Uterus (tissue), 4 donors: ENCODE data around the gene CACNA1C. TPM values are rescaled to one million over a fixed set of nuclear protein-coding genes. Genes with fewer than 3 reads are reported as not detected.

Experiments
- DNase-seq, 2 donors: peaks; one replicate each; pipeline ENCODE4 v3.0.0-alpha.2; 2019 to 2020
- H3K27ac ChIP-seq, 2 donors: fragments of 200-600 bp; sonication (generic); 1 replicate in 1 of 2; 2 replicates in 1 of 2; pipeline ENCODE4 v1.5.1; 2016 to 2018
- H3K27me3 ChIP-seq, 2 donors: fragments of 200-600 bp; sonication (generic); one replicate each; pipeline ENCODE4 v1.5.1; 2018 to 2019; ENCODE audit warnings: control low read depth in 1 of 2
- H3K36me3 ChIP-seq, 2 donors: fragments of 200-600 bp; sonication (generic); one replicate each; pipeline ENCODE4 v1.5.1; 2019; ENCODE audit warnings: control low read depth in 1 of 2
- H3K4me1 ChIP-seq, 2 donors: fragments of 200-600 bp; sonication (generic); one replicate each; pipeline ENCODE4 v1.5.1; 2018 to 2019; ENCODE audit warnings: control low read depth in 1 of 2
- H3K4me3 ChIP-seq, 2 donors: fragments of 200-600 bp; sonication (generic); 1 replicate in 1 of 2; 2 replicates in 1 of 2; pipeline ENCODE4 v1.5.1; 2018 to 2019; ENCODE audit warnings: mild to moderate bottlenecking in 1 of 2
- H3K9me3 ChIP-seq, 2 donors: fragments of 200-600 bp; sonication (generic); one replicate each; pipeline ENCODE4 v1.5.1; 2019; ENCODE audit warnings: control low read depth in 1 of 2
- POLR2A ChIP-seq, 2 donors: fragments of 450-650 bp; IDR thresholded peaks; one replicate each; pipeline ENCODE4 v1.6.1; 2016; ENCODE audit warnings: antibody characterized with exemption in 2 of 2, mild to moderate bottlenecking in 1 of 2, moderate library complexity in 1 of 2
- intact Hi-C: fragments of 100-400 bp; cut with DNase I; formaldehyde crosslinking; loops from one replicate; pipeline ENCODE4 v1.15.1; 2023; ENCODE audit warnings: low total_unique reads
- total RNA-seq, 4 donors: library from RNA; depleted of rRNA in 3 of 4; stranded (reverse); fragments of >200 nt in 3 of 4; gene quantifications; one replicate each; pipeline versions ENCODE4 v1.1.0 to v1.2.4, GENCODE V29; 2014 to 2023
- TF ChIP-seq, protein P1 (sequence below), 4 experiments: fragments of 200-600 bp in 2 of 4; fragments of 450-650 bp in 2 of 4; sonication (generic) in 2 of 4; IDR thresholded peaks; one replicate each; pipeline ENCODE4 v1.5.1; 2016 to 2019; ENCODE audit warnings: antibody characterized with exemption in 4 of 4, mild to moderate bottlenecking in 2 of 4, moderate library complexity in 1 of 4
- donor health status: DM: yes; HTN: yes; CAD: no.

CACNA1C gene
- total RNA-seq, 4 donors from 2014 or later, result 15.9 to 121 (median 32.1) TPM

DNA sequence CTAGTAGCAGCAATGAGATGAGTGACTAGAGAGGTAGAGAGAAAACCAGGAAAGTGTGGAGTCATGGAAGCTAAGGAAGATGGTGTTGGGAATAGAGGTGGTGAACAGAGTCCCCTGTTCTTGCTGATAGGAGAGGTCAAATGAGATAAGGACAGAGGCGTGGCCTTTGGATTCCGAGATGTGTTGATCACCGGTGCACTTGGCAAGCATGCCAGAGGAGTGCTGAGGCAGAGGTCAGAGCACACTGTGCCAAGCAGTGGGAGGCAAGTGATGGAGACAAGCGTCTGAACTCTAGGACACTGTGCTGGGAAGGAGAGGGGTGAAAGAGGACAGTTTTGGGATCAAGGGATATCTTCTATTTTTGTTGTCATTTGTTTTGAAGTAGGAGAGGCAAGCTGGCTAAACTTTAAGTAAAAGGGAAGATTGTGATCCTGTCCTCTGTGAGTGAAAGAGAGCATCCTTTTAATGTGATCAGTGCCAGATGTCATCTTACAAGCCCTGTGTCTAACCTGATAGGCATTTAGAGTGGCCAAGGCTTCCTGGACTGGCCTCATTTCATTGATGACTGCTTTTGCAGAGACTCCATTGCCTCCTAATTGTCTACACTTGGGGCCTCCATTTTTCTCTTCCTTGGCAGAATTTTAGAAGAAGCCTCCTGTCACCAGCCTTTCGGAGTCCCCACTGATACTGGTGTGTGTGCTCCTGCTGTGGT lies 336.4 kb downstream of the CACNA1C start:
- H3K4me1 ChIP-seq, result peaks cover 4 to 7% of the 10 kb centered on the region in 2 donors
- H3K36me3 ChIP-seq, result no peaks in the 10 kb centered on the region
- DNase-seq, result no peak
- no peak overlapping the region for H3K4me3 ChIP-seq
- H3K27me3 ChIP-seq, result no peaks in the 10 kb centered on the region
- H3K27ac ChIP-seq, result no peak overlapping the region
- TF ChIP-seq POLR2A (IDR thresholded peaks at IDR 0.05), result no peak
- TF ChIP-seq, protein P1, sequence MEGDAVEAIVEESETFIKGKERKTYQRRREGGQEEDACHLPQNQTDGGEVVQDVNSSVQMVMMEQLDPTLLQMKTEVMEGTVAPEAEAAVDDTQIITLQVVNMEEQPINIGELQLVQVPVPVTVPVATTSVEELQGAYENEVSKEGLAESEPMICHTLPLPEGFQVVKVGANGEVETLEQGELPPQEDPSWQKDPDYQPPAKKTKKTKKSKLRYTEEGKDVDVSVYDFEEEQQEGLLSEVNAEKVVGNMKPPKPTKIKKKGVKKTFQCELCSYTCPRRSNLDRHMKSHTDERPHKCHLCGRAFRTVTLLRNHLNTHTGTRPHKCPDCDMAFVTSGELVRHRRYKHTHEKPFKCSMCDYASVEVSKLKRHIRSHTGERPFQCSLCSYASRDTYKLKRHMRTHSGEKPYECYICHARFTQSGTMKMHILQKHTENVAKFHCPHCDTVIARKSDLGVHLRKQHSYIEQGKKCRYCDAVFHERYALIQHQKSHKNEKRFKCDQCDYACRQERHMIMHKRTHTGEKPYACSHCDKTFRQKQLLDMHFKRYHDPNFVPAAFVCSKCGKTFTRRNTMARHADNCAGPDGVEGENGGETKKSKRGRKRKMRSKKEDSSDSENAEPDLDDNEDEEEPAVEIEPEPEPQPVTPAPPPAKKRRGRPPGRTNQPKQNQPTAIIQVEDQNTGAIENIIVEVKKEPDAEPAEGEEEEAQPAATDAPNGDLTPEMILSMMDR (IDR thresholded peaks at IDR 0.05), result no peak
- intact Hi-C loops, result no loop called here
- H3K9me3 ChIP-seq, result no peaks in the 10 kb centered on the region

DNA sequence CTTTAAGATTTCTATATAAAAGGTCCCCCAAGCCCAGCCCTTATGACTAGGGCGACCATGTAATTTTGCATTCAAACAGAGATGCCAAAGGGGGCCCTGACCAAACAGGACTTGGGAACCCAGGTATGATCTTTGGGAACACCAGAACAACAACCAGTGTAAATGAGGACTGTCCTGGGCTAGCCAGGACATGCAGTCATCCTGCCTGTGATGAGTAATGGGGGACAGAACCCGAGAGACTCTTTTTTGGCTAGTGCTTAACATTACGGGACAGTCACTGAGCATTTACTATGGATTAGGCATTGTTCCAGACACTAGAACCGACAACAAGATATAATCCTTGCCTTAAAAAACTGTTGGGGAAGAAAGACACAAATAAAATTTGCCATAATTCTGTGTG lies 337.3 kb downstream of the CACNA1C start:
- TF ChIP-seq, protein P1 (IDR thresholded peaks at IDR 0.05), result no peak
- TF ChIP-seq POLR2A (IDR thresholded peaks at IDR 0.05), result no peak
- H3K27me3 ChIP-seq, result no peaks in the 10 kb centered on the region
- no peaks in the 10 kb centered on the region for H3K36me3 ChIP-seq
- H3K27ac ChIP-seq, result no peak overlapping the region
- peaks cover 4 to 6% of the 10 kb centered on the region in 2 donors for H3K4me1 ChIP-seq
- H3K9me3 ChIP-seq, result no peaks in the 10 kb centered on the region
- intact Hi-C loops, result no loop called here
- no peak overlapping the region for H3K4me3 ChIP-seq
- no peak for DNase-seq

DNA sequence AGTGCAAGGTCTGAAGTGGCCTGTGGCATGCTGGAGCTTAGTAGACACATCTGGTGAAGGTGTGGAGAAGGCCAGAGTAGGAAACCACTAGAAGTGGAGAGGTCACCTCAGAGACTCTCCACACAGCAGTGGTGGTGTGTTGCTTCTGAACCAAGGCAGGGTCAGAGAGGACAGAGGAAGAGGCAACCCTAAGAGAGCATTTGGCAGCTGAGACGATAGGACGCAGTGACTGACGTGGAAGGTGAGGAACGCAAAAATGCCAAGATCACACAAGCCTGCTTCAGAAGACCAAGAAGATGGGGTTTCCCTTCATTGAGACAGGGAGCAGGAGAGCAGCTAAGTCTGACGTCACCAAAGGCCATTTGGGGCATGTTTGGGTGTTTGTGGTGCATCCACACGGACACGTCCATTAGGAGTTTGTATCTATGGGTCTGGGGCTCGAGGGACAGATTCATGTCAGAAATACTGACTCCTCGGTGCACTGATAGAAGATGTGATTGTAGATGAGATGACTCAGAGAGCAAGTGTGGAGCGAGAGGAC lies 338.1 kb downstream of the CACNA1C start:
- intact Hi-C loops, result no loop called here
- H3K36me3 ChIP-seq, result no peaks in the 10 kb centered on the region
- no peak for DNase-seq
- no peak overlapping the region for H3K27ac ChIP-seq
- TF ChIP-seq, protein P1 (IDR thresholded peaks at IDR 0.05), result no peak
- TF ChIP-seq POLR2A (IDR thresholded peaks at IDR 0.05), result no peak
- no peaks in the 10 kb centered on the region for H3K27me3 ChIP-seq
- H3K9me3 ChIP-seq, result no peaks in the 10 kb centered on the region
- H3K4me1 ChIP-seq, result peaks cover 0 to 2% of the 10 kb centered on the region in 2 donors
- H3K4me3 ChIP-seq, result no peak overlapping the region

DNA sequence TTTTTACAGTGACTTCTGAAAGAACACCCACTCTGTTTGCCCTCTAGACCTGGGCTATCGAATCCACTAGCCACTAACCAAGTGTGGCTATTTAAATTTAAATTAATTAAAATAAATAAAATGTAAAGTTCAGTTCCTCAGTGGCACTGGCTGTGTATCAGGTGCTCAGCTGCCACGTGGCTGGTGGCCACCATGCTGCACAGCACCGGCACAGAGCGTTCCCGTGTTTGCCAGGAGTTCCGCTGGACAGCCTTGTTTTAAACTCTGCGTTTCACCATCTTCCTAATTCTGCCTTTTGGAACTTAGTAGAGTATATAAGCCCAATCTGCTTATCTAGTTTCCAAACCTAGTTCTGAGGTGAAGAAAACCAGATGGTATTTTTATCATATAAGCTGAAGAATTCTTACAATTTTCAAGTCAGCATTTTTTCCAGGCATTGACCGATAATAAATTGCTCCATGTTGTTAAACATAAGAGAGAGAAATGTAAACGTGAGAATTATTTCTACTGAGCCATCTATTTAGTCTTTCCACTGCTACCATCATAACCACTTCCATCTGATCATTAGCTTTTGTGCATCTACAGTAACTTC lies 339.0 kb downstream of the CACNA1C start:
- Histone ChIP-seq H3K36me3 (no peaks in the 10 kb centered on the region), H3K27me3 (no peaks in the 10 kb centered on the region), H3K27ac (no peak overlapping the region), H3K9me3 (no peaks in the 10 kb centered on the region), H3K4me1 (peaks cover 0 to 11% of the 10 kb centered on the region in 2 donors), H3K4me3 (no peak overlapping the region)
- DNase-seq, result no peak
- intact Hi-C loops, result no loop called here
- TF ChIP-seq, protein P1 (IDR thresholded peaks at IDR 0.05), result no peak

DNA sequence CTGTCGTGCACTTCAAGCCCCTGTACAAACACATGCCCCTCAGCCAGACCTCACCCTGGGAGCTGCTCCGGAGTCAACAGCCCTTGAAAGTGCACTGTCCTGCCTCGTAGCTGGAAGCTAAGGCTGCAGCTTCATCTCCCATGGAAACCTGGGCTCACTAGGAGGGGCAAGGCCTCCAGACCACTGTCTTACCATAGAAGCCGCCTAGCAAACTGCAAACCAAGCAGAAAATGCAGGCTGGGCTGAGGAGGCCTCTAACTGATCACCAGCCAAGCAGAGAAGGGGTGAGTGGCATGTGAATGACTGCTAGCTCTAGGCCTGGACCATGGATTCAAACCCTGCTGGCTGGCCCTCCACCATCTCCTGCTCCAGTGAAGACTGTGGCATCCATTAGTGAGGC lies 340.2 kb downstream of the CACNA1C start:
- Histone ChIP-seq H3K36me3 (no peaks in the 10 kb centered on the region), H3K27ac (no peak overlapping the region), H3K9me3 (no peaks in the 10 kb centered on the region), H3K4me1 (peaks cover 0 to 15% of the 10 kb centered on the region in 2 donors), H3K27me3 (no peaks in the 10 kb centered on the region), H3K4me3 (no peak overlapping the region)
- intact Hi-C loops, result no loop called here
- no peak for DNase-seq
- TF ChIP-seq, protein P1 (IDR thresholded peaks at IDR 0.05), result no peak
- TF ChIP-seq POLR2A (IDR thresholded peaks at IDR 0.05), result no peak
